Endothelial cell of umbilical vein (primary cell): Measurements from ENCODE around the gene CARMIL3.

ENCODE experiments used
- CTCF ChIP-seq, 2 donors: IDR thresholded peaks; 1 replicate in 1 of 2; 2 replicates in 1 of 2; pipeline ENCODE4 v1.5.1; 2011; ENCODE audit warnings: low read length in 2 of 2, mild to moderate bottlenecking in 2 of 2, moderate library complexity in 2 of 2, control low read depth in 1 of 2, inconsistent platforms in 1 of 2, low read depth in 1 of 2; ENCODE audit not compliant: insufficient read depth in 1 of 2; ENCODE audit errors: extremely low read depth in 1 of 2
- FOS ChIP-seq: IDR thresholded peaks from 2 replicates; pipeline ENCODE4 v1.6.1; 2011; ENCODE audit warnings: mild to moderate bottlenecking, low read length, moderate library complexity, borderline replicate concordance; ENCODE audit not compliant: insufficient read depth
- JUN ChIP-seq: IDR thresholded peaks from 2 replicates; pipeline ENCODE4 v1.6.1; 2011; ENCODE audit warnings: borderline replicate concordance, low read depth; ENCODE audit not compliant: insufficient read length, insufficient read depth
- POLR2A ChIP-seq: IDR thresholded peaks from 2 replicates; pipeline ENCODE4 v1.6.1; 2012; ENCODE audit warnings: low read depth, mild to moderate bottlenecking, control low read depth, low read length
- POLR2AphosphoS5 ChIP-seq: IDR thresholded peaks from 2 replicates; pipeline ENCODE4 v1.6.1; 2012; ENCODE audit warnings: low read depth, mild to moderate bottlenecking, control low read depth, low read length, moderate library complexity; ENCODE audit not compliant: insufficient read depth
- TF ChIP-seq, protein P1 (sequence below): IDR thresholded peaks from 2 replicates; pipeline ENCODE4 v1.6.1; 2011; ENCODE audit not compliant: insufficient read depth, insufficient read length

DNA sequence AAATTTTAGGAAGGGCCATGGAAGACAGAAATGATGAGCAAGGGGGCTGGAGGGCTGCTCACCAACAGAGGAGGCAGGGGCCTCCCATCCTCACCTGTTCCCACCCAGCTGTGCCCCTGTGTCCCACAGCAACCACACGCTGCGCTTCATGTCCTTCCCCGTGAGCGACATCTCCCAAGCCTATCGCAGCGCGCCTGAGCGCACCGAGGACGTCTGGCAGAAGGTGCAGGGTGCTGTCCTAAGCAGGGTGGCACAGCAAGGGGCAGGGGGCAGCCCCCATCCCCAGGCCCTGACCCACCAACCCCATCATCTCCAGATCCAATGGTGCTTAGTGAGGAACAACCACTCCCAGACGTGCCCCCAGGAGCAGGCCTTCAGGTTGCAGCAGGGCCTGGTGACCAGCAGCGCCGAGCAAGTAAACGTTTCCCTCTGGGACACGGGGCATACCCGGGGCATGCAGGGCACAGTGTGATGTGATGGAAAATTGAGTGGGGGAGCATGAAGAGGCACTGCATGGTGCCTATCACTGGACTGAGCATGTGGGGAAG is 8.1 kb downstream of the CARMIL3 start:
- TF ChIP-seq, protein P1, sequence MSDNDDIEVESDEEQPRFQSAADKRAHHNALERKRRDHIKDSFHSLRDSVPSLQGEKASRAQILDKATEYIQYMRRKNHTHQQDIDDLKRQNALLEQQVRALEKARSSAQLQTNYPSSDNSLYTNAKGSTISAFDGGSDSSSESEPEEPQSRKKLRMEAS, result no peak
- TF ChIP-seq POLR2A (no peak), POLR2AphosphoS5 (no peak), CTCF (IDR thresholded peaks at IDR 0.05; ENCODE audit: extremely low read depth in 1 of 2, insufficient read depth in 1 of 2, low read depth in 1 of 2, low read length in 2 of 2) (no peak), FOS (no peak), JUN (no peak)
